WTC11 (cell line): ENCODE measurements around the gene APRT. TPM values are rescaled to one million over a fixed set of nuclear protein-coding genes. Genes with fewer than 3 reads are reported as not detected.

Source experiments
- ATAC-seq: fragments of 200-7000 bp; cut with Tn5 transposase; 2 replicates; pipeline ENCODE4 v1.10.0; 2021; ENCODE audit warnings: mild to moderate bottlenecking, moderate library complexity
- CTCF ChIA-PET: fragments of 300-600 bp; sonication (Branson Sonifier 250); formaldehyde crosslinking; loops from one replicate; lab custom pipeline; 2021; ENCODE audit warnings: antibody characterized with exemption; lab: Charles Lee
- POLR2A ChIA-PET: fragments of 350-600 bp; sonication (Branson Sonifier 250); formaldehyde crosslinking; loops from one replicate; lab custom pipeline; 2021; ENCODE audit warnings: antibody characterized with exemption; lab: Charles Lee
- DNase-seq: peaks from one replicate; pipeline ENCODE4 v3.0.0; 2021; ENCODE audit warnings: low spot score
- H3K27ac Mint-ChIP-seq: 2 replicates; pipeline ENCODE4 v1.8.0; 2021; ENCODE audit warnings: mixed read lengths
- H3K27me3 Mint-ChIP-seq: 2 replicates; pipeline ENCODE4 v1.8.0; 2021; ENCODE audit warnings: low read depth, mild to moderate bottlenecking, moderate library complexity, mixed read lengths
- H3K36me3 Mint-ChIP-seq: 2 replicates; pipeline ENCODE4 v1.8.0; 2021; ENCODE audit warnings: mixed read lengths
- H3K4me1 Mint-ChIP-seq: 2 replicates; pipeline ENCODE4 v1.8.0; 2022; ENCODE audit warnings: mixed read lengths
- H3K4me3 Mint-ChIP-seq: 2 replicates; pipeline ENCODE4 v1.8.0; 2021; ENCODE audit warnings: mild to moderate bottlenecking, moderate library complexity, mixed read lengths
- H3K9me3 Mint-ChIP-seq: 2 replicates; pipeline ENCODE4 v1.8.0; 2021; ENCODE audit warnings: mixed read lengths
- ATF2 ChIP-seq: sonication (generic); formaldehyde crosslinking; IDR thresholded peaks from 2 replicates; pipeline ENCODE4 v1.8.1; 2022; ENCODE audit warnings: low read depth, missing genetic modification reagents, borderline replicate concordance
- CREM ChIP-seq: sonication (generic); formaldehyde crosslinking; IDR thresholded peaks from 2 replicates; pipeline ENCODE4 v1.8.1; 2022; ENCODE audit warnings: mild to moderate bottlenecking, missing genetic modification reagents, moderate library complexity
- ESRRA ChIP-seq: sonication (generic); formaldehyde crosslinking; IDR thresholded peaks from 2 replicates; pipeline ENCODE4 v1.8.1; 2022; ENCODE audit warnings: mild to moderate bottlenecking, missing genetic modification reagents, borderline replicate concordance
- ETV6 ChIP-seq: sonication (generic); formaldehyde crosslinking; IDR thresholded peaks from 2 replicates; pipeline ENCODE4 v1.8.1; 2022; ENCODE audit warnings: mild to moderate bottlenecking, missing genetic modification reagents
- FOXP1 ChIP-seq: sonication (generic); formaldehyde crosslinking; IDR thresholded peaks from 2 replicates; pipeline ENCODE4 v1.8.0; 2022; ENCODE audit warnings: missing genetic modification reagents, mild to moderate bottlenecking, moderate library complexity, borderline replicate concordance
- GABPB1 ChIP-seq: sonication (generic); formaldehyde crosslinking; IDR thresholded peaks from 2 replicates; pipeline ENCODE4 v1.8.1; 2023; ENCODE audit warnings: mild to moderate bottlenecking, missing genetic modification reagents
- KAT7 ChIP-seq: sonication (generic); formaldehyde crosslinking; IDR thresholded peaks from 2 replicates; pipeline ENCODE4 v1.8.1; 2023; ENCODE audit warnings: missing genetic modification reagents, mild to moderate bottlenecking, borderline replicate concordance
- MYBL2 ChIP-seq: sonication (generic); formaldehyde crosslinking; IDR thresholded peaks from 2 replicates; pipeline ENCODE4 v1.8.1; 2023; ENCODE audit warnings: mild to moderate bottlenecking, moderate library complexity, missing genetic modification reagents
- NFATC4 ChIP-seq: fragments of 250-450 bp; sonication (Bioruptor Pico); IDR thresholded peaks from 2 replicates; pipeline ENCODE4 v1.9.0; 2021; ENCODE audit warnings: mild to moderate bottlenecking
- NFYB ChIP-seq: sonication (generic); formaldehyde crosslinking; conservative IDR thresholded peaks from 2 replicates; pipeline ENCODE4 v1.8.0; 2022; ENCODE audit warnings: low read depth, missing genetic modification reagents
- NR3C1 ChIP-seq: sonication (generic); formaldehyde crosslinking; conservative IDR thresholded peaks from 2 replicates; pipeline ENCODE4 v1.8.1; 2023; ENCODE audit warnings: low read depth, mild to moderate bottlenecking, missing genetic modification reagents
- PRDM15 ChIP-seq: sonication (generic); formaldehyde crosslinking; IDR thresholded peaks from 2 replicates; pipeline ENCODE4 v1.8.0; 2022; ENCODE audit warnings: missing genetic modification reagents
- PRRX2 ChIP-seq: fragments of 250-450 bp; sonication (Bioruptor Pico); IDR thresholded peaks from 2 replicates; pipeline ENCODE4 v1.8.0; 2021; ENCODE audit warnings: mild to moderate bottlenecking
- SMAD4 ChIP-seq: sonication (generic); formaldehyde crosslinking; IDR thresholded peaks from 2 replicates; pipeline ENCODE4 v1.8.0; 2022; ENCODE audit warnings: mild to moderate bottlenecking, missing genetic modification reagents
- SP1 ChIP-seq: sonication (generic); formaldehyde crosslinking; conservative IDR thresholded peaks from 2 replicates; pipeline ENCODE4 v1.8.1; 2022; ENCODE audit warnings: missing genetic modification reagents
- TP53 ChIP-seq: sonication (generic); formaldehyde crosslinking; IDR thresholded peaks from 2 replicates; pipeline ENCODE4 v1.8.1; 2023; ENCODE audit warnings: mild to moderate bottlenecking, missing genetic modification reagents
- ZMAT4 ChIP-seq: fragments of 250-450 bp; sonication (Bioruptor Pico); IDR thresholded peaks from 2 replicates; pipeline ENCODE4 v1.9.0; 2021; ENCODE audit warnings: mild to moderate bottlenecking
- ZNF219 ChIP-seq: sonication (generic); formaldehyde crosslinking; IDR thresholded peaks from 2 replicates; pipeline ENCODE4 v1.8.0; 2023; ENCODE audit warnings: missing genetic modification reagents, mild to moderate bottlenecking, borderline replicate concordance
- ZNF396 ChIP-seq: fragments of 250-450 bp; sonication (Bioruptor Pico); IDR thresholded peaks from 2 replicates; pipeline ENCODE4 v1.8.0; 2021; ENCODE audit warnings: mild to moderate bottlenecking, moderate library complexity, borderline replicate concordance
- total RNA-seq: library from RNA; stranded (reverse); gene quantifications from 3 replicates; pipeline ENCODE4 v1.2.3, GENCODE V29; 2021
- TF ChIP-seq, protein P1 (sequence below): sonication (generic); formaldehyde crosslinking; IDR thresholded peaks from 2 replicates; pipeline ENCODE4 v1.8.1; 2022; ENCODE audit warnings: mild to moderate bottlenecking, moderate library complexity, missing genetic modification reagents
- TF ChIP-seq, protein P2 (sequence below): sonication (generic); formaldehyde crosslinking; IDR thresholded peaks from 2 replicates; pipeline ENCODE4 v1.8.1; 2023; ENCODE audit warnings: mild to moderate bottlenecking, missing genetic modification reagents
- TF ChIP-seq, protein P3 (sequence below): sonication (generic); formaldehyde crosslinking; conservative IDR thresholded peaks from 2 replicates; pipeline ENCODE4 v1.8.1; 2022; ENCODE audit warnings: mild to moderate bottlenecking, missing genetic modification reagents
- TF ChIP-seq, protein P4 (sequence below): fragments of 250-450 bp; sonication (Bioruptor Pico); IDR thresholded peaks from 2 replicates; pipeline ENCODE4 v1.9.0; 2021; ENCODE audit warnings: mild to moderate bottlenecking, borderline replicate concordance
- TF ChIP-seq, protein P5 (sequence below): fragments of 250-450 bp; sonication (Bioruptor Pico); IDR thresholded peaks from 2 replicates; pipeline ENCODE4 v2.1.2; 2022; ENCODE audit warnings: mild to moderate bottlenecking, moderate library complexity

Gene APRT
- total RNA-seq, 1 experiment from 2014 or later: 288 TPM

DNA sequence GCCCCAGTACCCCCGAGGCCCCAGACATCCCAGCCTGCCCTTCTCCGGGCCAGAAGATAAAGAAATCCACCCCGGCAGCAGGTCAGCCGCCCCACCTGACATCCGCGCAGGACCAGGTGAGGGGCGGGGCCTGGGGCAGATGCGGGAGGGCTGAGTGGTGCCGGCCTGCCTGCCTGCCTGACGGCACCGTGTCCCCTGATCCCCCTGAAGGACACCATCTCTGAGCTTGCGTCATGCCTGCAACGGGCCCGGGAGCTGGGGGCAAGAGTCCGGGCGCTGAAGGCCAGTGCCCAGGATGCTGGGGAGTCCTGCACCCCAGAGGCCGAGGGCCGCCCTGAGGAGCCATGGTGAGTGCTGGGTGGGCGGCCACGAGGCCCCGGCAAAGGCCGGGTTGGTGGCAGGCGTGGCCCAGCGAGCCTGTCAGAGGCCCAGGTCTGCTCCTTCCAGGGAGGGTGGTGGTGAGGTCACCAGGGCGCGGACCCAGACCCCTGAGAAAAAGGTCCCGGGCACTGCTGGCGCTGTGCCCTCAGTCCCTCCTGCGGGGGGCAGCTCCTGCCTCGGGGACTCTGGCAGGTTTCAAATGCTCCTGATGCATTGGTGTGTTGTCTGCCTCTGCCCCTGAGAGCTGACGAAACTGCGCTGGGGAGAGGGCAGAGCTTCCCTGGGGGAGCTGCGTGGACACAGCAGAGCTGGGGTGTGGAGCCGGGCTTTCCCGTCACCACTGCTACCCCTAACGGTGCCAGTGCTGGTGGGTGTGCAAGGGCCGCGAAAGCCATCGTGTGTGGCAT is 7.0 kb downstream of the APRT start:
- peak; percentile 25 for ATAC-seq
- Mint-ChIP-seq H3K36me3 (peaks cover 35% of the 10 kb centered on the region), H3K9me3 (no peaks in the 10 kb centered on the region), H3K4me1 (no peaks in the 10 kb centered on the region), H3K4me3 (peak overlapping the region; percentile 70), H3K27ac (no peak overlapping the region), H3K27me3 (no peaks in the 10 kb centered on the region)
- POLR2A ChIA-PET: no interaction called here
- CTCF ChIA-PET: interaction anchor here (2.5 to 5.7 kb wide), 2 partner anchors 67 kb away, joined by 20 to 34 read pairs; no protein-coding TSS in a partner anchor
- peak; percentile 60 for DNase-seq
- TF ChIP-seq ESRRA (CRISPR knock-in tag): 0 out of 2 replicates have a peak, but pooled peaks have one; percentile 24
- TF ChIP-seq KAT7 (CRISPR knock-in tag): no peak
- TF ChIP-seq ZNF219 (CRISPR knock-in tag): no peak
- TF ChIP-seq, protein P1, sequence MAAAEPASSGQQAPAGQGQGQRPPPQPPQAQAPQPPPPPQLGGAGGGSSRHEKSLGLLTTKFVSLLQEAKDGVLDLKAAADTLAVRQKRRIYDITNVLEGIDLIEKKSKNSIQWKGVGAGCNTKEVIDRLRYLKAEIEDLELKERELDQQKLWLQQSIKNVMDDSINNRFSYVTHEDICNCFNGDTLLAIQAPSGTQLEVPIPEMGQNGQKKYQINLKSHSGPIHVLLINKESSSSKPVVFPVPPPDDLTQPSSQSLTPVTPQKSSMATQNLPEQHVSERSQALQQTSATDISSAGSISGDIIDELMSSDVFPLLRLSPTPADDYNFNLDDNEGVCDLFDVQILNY (CRISPR knock-in tag): no peak
- no peak for TF ChIP-seq NFATC4
- 0 out of 2 replicates have a peak, but pooled peaks have one; percentile 32 for TF ChIP-seq FOXP1 (CRISPR knock-in tag)
- TF ChIP-seq, protein P2, sequence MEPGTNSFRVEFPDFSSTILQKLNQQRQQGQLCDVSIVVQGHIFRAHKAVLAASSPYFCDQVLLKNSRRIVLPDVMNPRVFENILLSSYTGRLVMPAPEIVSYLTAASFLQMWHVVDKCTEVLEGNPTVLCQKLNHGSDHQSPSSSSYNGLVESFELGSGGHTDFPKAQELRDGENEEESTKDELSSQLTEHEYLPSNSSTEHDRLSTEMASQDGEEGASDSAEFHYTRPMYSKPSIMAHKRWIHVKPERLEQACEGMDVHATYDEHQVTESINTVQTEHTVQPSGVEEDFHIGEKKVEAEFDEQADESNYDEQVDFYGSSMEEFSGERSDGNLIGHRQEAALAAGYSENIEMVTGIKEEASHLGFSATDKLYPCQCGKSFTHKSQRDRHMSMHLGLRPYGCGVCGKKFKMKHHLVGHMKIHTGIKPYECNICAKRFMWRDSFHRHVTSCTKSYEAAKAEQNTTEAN: no peak
- TF ChIP-seq PRRX2 (CRISPR knock-in tag): no peak
- TF ChIP-seq, protein P3, sequence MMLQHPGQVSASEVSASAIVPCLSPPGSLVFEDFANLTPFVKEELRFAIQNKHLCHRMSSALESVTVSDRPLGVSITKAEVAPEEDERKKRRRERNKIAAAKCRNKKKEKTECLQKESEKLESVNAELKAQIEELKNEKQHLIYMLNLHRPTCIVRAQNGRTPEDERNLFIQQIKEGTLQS: no peak
- no peak for TF ChIP-seq ATF2 (CRISPR knock-in tag)
- no peak for TF ChIP-seq NR3C1 (CRISPR knock-in tag)
- no peak for TF ChIP-seq MYBL2 (CRISPR knock-in tag)
- TF ChIP-seq TP53 (CRISPR knock-in tag): no peak
- TF ChIP-seq, protein P4, sequence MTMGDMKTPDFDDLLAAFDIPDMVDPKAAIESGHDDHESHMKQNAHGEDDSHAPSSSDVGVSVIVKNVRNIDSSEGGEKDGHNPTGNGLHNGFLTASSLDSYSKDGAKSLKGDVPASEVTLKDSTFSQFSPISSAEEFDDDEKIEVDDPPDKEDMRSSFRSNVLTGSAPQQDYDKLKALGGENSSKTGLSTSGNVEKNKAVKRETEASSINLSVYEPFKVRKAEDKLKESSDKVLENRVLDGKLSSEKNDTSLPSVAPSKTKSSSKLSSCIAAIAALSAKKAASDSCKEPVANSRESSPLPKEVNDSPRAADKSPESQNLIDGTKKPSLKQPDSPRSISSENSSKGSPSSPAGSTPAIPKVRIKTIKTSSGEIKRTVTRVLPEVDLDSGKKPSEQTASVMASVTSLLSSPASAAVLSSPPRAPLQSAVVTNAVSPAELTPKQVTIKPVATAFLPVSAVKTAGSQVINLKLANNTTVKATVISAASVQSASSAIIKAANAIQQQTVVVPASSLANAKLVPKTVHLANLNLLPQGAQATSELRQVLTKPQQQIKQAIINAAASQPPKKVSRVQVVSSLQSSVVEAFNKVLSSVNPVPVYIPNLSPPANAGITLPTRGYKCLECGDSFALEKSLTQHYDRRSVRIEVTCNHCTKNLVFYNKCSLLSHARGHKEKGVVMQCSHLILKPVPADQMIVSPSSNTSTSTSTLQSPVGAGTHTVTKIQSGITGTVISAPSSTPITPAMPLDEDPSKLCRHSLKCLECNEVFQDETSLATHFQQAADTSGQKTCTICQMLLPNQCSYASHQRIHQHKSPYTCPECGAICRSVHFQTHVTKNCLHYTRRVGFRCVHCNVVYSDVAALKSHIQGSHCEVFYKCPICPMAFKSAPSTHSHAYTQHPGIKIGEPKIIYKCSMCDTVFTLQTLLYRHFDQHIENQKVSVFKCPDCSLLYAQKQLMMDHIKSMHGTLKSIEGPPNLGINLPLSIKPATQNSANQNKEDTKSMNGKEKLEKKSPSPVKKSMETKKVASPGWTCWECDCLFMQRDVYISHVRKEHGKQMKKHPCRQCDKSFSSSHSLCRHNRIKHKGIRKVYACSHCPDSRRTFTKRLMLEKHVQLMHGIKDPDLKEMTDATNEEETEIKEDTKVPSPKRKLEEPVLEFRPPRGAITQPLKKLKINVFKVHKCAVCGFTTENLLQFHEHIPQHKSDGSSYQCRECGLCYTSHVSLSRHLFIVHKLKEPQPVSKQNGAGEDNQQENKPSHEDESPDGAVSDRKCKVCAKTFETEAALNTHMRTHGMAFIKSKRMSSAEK (CRISPR knock-in tag): no peak
- no peak for TF ChIP-seq ZNF396 (CRISPR knock-in tag)
- TF ChIP-seq PRDM15 (CRISPR knock-in tag): no peak
- no peak for TF ChIP-seq SP1 (CRISPR knock-in tag)
- no peak for TF ChIP-seq ZMAT4 (CRISPR knock-in tag)
- TF ChIP-seq SMAD4: no peak
- TF ChIP-seq, protein P5, sequence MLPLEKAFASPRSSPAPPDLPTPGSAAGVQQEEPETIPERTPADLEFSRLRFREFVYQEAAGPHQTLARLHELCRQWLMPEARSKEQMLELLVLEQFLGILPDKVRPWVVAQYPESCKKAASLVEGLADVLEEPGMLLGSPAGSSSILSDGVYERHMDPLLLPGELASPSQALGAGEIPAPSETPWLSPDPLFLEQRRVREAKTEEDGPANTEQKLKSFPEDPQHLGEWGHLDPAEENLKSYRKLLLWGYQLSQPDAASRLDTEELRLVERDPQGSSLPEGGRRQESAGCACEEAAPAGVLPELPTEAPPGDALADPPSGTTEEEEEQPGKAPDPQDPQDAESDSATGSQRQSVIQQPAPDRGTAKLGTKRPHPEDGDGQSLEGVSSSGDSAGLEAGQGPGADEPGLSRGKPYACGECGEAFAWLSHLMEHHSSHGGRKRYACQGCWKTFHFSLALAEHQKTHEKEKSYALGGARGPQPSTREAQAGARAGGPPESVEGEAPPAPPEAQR (CRISPR knock-in tag): no peak
- no peak for TF ChIP-seq CREM (CRISPR knock-in tag)
- TF ChIP-seq ETV6 (CRISPR knock-in tag): no peak
- TF ChIP-seq GABPB1 (CRISPR knock-in tag): peak; percentile 96
- TF ChIP-seq NFYB (CRISPR knock-in tag): no peak
